NCI-H345 treated with DMSO at 0.1 percent for 48 hours (cell line): ENCODE data around the gene MAP2K2.
A peak's percentile ranks its signal among the peaks of the same experiment; 100 is the strongest.

ENCODE experiments used
- DNase-seq: peaks from one replicate; lab custom pipeline; 2025; ENCODE audit not compliant: unreplicated experiment; lab: John Stamatoyannopoulos, UW

Gene MAP2K2

GRCh38 chr19:4081441-4082129, 42.3 kb downstream of the MAP2K2 start:
- DNase-seq = no peak

- no peak for DNase-seq
These were observed 43.4 kb downstream of the MAP2K2 start for GRCh38 chr19:4080473-4080872.

GRCh38 chr19:4077800-4078684, 45.9 kb downstream of the MAP2K2 start:
- DNase-seq = no peak

GRCh38 chr19:4077007-4077374, 46.9 kb downstream of the MAP2K2 start:
- no peak for DNase-seq

GRCh38 chr19:4075373-4075772, 48.5 kb downstream of the MAP2K2 start:
- DNase-seq = no peak

GRCh38 chr19:4071610-4072009, 52.3 kb downstream of the MAP2K2 start:
- DNase-seq = no peak

- no peak for DNase-seq
These were observed 54.5 kb downstream of the MAP2K2 start for GRCh38 chr19:4069331-4069959.

- no peak for DNase-seq
These were observed 55.6 kb downstream of the MAP2K2 start for GRCh38 chr19:4068047-4068966.

GRCh38 chr19:4067396-4068046, 56.4 kb downstream of the MAP2K2 start:
- no peak for DNase-seq

GRCh38 chr19:4066682-4067395, 57.1 kb downstream of the MAP2K2 start, which contains the start of gene ZBTB7A:
ZBTB7A (minus strand) TSS chr19:4066899; CDS start chr19:4055232, 11,667 bp downstream.
- peak; percentile 21 for DNase-seq

- no peak for DNase-seq
These were observed 57.7 kb downstream of the MAP2K2 start for GRCh38 chr19:4066176-4066606.

GRCh38 chr19:4065430-4066175, 58.3 kb downstream of the MAP2K2 start:
- DNase-seq = peak; percentile 83

- DNase-seq = no peak
These were observed 59.2 kb downstream of the MAP2K2 start for GRCh38 chr19:4064496-4065260.

- no peak for DNase-seq
These were observed 59.8 kb downstream of the MAP2K2 start for GRCh38 chr19:4064149-4064495.

- DNase-seq = no peak
These were observed 60.4 kb downstream of the MAP2K2 start for GRCh38 chr19:4063369-4064148.

GRCh38 chr19:4062419-4063368, 61.2 kb downstream of the MAP2K2 start:
- DNase-seq = no peak
